HEK293 (cell line): ENCODE results near the gene ICAM1.

Experiments
- YY1 ChIP-seq: fragments of 450-650 bp; formaldehyde crosslinking; IDR thresholded peaks from 2 replicates; pipeline ENCODE4 v1.5.1; 2018; ENCODE audit warnings: missing biosample characterization, missing genetic modification characterization
- ZBTB1 ChIP-seq: fragments of 450-650 bp; formaldehyde crosslinking; IDR thresholded peaks from 2 replicates; pipeline ENCODE4 v1.5.1; 2016; ENCODE audit warnings: missing biosample characterization, missing genetic modification characterization
- ZFP41 ChIP-seq: fragments of 450-650 bp; formaldehyde crosslinking; IDR thresholded peaks from 2 replicates; pipeline ENCODE4 v1.5.1; 2016; ENCODE audit warnings: missing biosample characterization, missing genetic modification characterization, borderline replicate concordance
- ZFP69B ChIP-seq: fragments of 450-650 bp; formaldehyde crosslinking; IDR thresholded peaks from 2 replicates; pipeline ENCODE4 v1.5.1; 2016; ENCODE audit warnings: missing biosample characterization, missing genetic modification characterization
- ZNF214 ChIP-seq: fragments of 450-650 bp; formaldehyde crosslinking; IDR thresholded peaks from 2 replicates; pipeline ENCODE4 v1.5.1; 2017; ENCODE audit warnings: missing biosample characterization, mild to moderate bottlenecking, missing genetic modification characterization, borderline replicate concordance
- ZNF350 ChIP-seq: fragments of 450-650 bp; formaldehyde crosslinking; IDR thresholded peaks from 2 replicates; pipeline ENCODE4 v1.5.0; 2017; ENCODE audit warnings: missing biosample characterization, mild to moderate bottlenecking, missing genetic modification characterization
- ZNF423 ChIP-seq: fragments of 450-650 bp; formaldehyde crosslinking; IDR thresholded peaks from 2 replicates; pipeline ENCODE4 v1.5.1; 2016; ENCODE audit warnings: missing biosample characterization, missing genetic modification characterization
- ZNF473 ChIP-seq: fragments of 450-650 bp; formaldehyde crosslinking; IDR thresholded peaks from 2 replicates; pipeline ENCODE4 v1.5.1; 2017; ENCODE audit warnings: missing biosample characterization, missing genetic modification characterization
- ZNF664 ChIP-seq: fragments of 450-650 bp; formaldehyde crosslinking; IDR thresholded peaks from 2 replicates; pipeline ENCODE4 v1.5.1; 2016; ENCODE audit warnings: missing biosample characterization, missing genetic modification characterization
- ZNF747 ChIP-seq: fragments of 450-650 bp; formaldehyde crosslinking; IDR thresholded peaks from 2 replicates; pipeline ENCODE4 v1.5.1; 2016; ENCODE audit warnings: missing biosample characterization, missing genetic modification characterization
- ZNF792 ChIP-seq: fragments of 450-650 bp; formaldehyde crosslinking; IDR thresholded peaks from 2 replicates; pipeline ENCODE4 v1.5.1; 2016; ENCODE audit warnings: missing biosample characterization, missing genetic modification characterization
- TF ChIP-seq, protein P1 (sequence below): fragments of 450-650 bp; formaldehyde crosslinking; IDR thresholded peaks from 2 replicates; pipeline ENCODE4 v1.5.1; 2016; ENCODE audit warnings: missing biosample characterization, missing genetic modification characterization
- TF ChIP-seq, protein P2 (sequence below): fragments of 450-650 bp; formaldehyde crosslinking; IDR thresholded peaks from 2 replicates; pipeline ENCODE4 v1.5.1; 2016; ENCODE audit warnings: missing biosample characterization, missing genetic modification characterization
- TF ChIP-seq, protein P3 (sequence below): fragments of 450-650 bp; formaldehyde crosslinking; IDR thresholded peaks from 2 replicates; pipeline ENCODE4 v1.5.1; 2016; ENCODE audit warnings: missing biosample characterization, missing genetic modification characterization, low read depth

DNA sequence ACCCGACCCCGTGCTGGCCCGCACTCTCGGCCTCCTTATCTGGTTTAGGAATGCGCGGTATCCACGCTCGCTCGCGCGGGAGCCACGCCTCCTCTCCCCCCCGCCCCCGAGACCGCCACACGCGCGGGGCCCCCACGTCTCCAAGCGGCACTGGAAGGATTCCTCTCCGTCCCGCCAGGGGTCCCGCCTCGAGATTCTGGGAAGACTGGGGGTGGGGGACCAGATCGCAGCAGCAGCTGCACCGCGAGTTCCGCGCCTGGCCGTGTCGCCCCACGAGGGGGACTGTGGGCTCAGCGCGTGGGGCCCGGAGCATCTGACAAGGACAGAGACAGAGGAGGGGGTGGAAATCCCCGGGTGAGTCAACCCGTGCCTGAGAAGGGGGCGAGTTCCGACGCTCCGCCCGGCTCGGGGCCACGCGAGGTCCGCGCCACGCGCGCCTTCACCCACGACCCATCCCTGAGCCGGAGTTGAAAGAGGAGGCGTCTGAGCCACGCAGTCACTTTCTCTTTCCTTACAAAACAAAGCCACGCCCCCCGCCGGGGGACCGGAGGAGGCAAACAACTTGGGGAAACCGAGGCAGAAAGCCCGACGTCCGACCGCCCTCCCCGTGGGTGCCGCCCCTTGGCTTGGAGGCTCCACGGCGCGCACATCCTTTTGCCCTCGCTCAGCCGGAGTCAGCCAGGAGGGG lies 40.6 kb upstream of the ICAM1 start:
- TF ChIP-seq, protein P1, sequence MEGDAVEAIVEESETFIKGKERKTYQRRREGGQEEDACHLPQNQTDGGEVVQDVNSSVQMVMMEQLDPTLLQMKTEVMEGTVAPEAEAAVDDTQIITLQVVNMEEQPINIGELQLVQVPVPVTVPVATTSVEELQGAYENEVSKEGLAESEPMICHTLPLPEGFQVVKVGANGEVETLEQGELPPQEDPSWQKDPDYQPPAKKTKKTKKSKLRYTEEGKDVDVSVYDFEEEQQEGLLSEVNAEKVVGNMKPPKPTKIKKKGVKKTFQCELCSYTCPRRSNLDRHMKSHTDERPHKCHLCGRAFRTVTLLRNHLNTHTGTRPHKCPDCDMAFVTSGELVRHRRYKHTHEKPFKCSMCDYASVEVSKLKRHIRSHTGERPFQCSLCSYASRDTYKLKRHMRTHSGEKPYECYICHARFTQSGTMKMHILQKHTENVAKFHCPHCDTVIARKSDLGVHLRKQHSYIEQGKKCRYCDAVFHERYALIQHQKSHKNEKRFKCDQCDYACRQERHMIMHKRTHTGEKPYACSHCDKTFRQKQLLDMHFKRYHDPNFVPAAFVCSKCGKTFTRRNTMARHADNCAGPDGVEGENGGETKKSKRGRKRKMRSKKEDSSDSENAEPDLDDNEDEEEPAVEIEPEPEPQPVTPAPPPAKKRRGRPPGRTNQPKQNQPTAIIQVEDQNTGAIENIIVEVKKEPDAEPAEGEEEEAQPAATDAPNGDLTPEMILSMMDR, result peak; percentile 37
- TF ChIP-seq ZFP41, result no peak
- no peak for TF ChIP-seq ZNF664 (tag by site-specific recombination)
- TF ChIP-seq ZNF423 (tag by site-specific recombination), result no peak
- no peak for TF ChIP-seq ZNF214 (tag by site-specific recombination)
- TF ChIP-seq, protein P2, sequence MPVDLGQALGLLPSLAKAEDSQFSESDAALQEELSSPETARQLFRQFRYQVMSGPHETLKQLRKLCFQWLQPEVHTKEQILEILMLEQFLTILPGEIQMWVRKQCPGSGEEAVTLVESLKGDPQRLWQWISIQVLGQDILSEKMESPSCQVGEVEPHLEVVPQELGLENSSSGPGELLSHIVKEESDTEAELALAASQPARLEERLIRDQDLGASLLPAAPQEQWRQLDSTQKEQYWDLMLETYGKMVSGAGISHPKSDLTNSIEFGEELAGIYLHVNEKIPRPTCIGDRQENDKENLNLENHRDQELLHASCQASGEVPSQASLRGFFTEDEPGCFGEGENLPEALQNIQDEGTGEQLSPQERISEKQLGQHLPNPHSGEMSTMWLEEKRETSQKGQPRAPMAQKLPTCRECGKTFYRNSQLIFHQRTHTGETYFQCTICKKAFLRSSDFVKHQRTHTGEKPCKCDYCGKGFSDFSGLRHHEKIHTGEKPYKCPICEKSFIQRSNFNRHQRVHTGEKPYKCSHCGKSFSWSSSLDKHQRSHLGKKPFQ, result no peak
- TF ChIP-seq ZBTB1 (tag by site-specific recombination), result no peak
- TF ChIP-seq ZNF473 (tag by site-specific recombination), result no peak
- no peak for TF ChIP-seq ZNF747 (tag by site-specific recombination)
- TF ChIP-seq ZNF792 (tag by site-specific recombination), result no peak
- TF ChIP-seq, protein P3, sequence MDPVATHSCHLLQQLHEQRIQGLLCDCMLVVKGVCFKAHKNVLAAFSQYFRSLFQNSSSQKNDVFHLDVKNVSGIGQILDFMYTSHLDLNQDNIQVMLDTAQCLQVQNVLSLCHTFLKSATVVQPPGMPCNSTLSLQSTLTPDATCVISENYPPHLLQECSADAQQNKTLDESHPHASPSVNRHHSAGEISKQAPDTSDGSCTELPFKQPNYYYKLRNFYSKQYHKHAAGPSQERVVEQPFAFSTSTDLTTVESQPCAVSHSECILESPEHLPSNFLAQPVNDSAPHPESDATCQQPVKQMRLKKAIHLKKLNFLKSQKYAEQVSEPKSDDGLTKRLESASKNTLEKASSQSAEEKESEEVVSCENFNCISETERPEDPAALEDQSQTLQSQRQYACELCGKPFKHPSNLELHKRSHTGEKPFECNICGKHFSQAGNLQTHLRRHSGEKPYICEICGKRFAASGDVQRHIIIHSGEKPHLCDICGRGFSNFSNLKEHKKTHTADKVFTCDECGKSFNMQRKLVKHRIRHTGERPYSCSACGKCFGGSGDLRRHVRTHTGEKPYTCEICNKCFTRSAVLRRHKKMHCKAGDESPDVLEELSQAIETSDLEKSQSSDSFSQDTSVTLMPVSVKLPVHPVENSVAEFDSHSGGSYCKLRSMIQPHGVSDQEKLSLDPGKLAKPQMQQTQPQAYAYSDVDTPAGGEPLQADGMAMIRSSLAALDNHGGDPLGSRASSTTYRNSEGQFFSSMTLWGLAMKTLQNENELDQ (tag by site-specific recombination), result no peak
- no peak for TF ChIP-seq YY1 (tag by site-specific recombination)
- no peak for TF ChIP-seq ZNF350 (tag by site-specific recombination)
- TF ChIP-seq ZFP69B (tag by site-specific recombination), result no peak
